Right atrium auricular region (tissue), 2 donors: ENCODE measurements around the gene HEY2. TPM values are rescaled to one million over a fixed set of nuclear protein-coding genes. Genes with fewer than 3 reads are reported as not detected.

Experiments
- DNase-seq: peaks from one replicate; pipeline ENCODE4 v3.0.0-alpha.2; 2019; ENCODE audit warnings: low spot score
- H3K27ac ChIP-seq, 2 donors: fragments of 200-600 bp; sonication (generic); 1 replicate in 1 of 2; 2 replicates in 1 of 2; pipeline ENCODE4 v1.5.1; 2016 to 2019
- H3K27me3 ChIP-seq, 2 donors: fragments of 200-600 bp; sonication (generic); one replicate each; pipeline versions ENCODE4 v1.5.1 to v1.6.0; 2017 to 2019
- H3K36me3 ChIP-seq: fragments of 200-600 bp; sonication (generic); one replicate; pipeline ENCODE4 v1.5.1; 2016
- H3K4me1 ChIP-seq, 2 donors: fragments of 200-600 bp; sonication (generic); one replicate each; pipeline versions ENCODE4 v1.5.1 to v1.6.0; 2017 to 2019
- H3K4me3 ChIP-seq, 2 donors: fragments of 200-600 bp; sonication (generic); 1 replicate in 1 of 2; 2 replicates in 1 of 2; pipeline ENCODE4 v1.5.1; 2017 to 2019; ENCODE audit warnings: mild to moderate bottlenecking in 1 of 2, moderate library complexity in 1 of 2
- H3K9me3 ChIP-seq, 2 donors: fragments of 200-600 bp; sonication (generic); one replicate each; pipeline ENCODE4 v1.5.1; 2019
- CTCF ChIP-seq, 2 donors: fragments of 200-600 bp; sonication (generic); IDR thresholded peaks; one replicate each; pipeline ENCODE4 v1.5.1; 2019; ENCODE audit warnings: antibody characterized with exemption in 2 of 2
- total RNA-seq, 2 donors: library from RNA; depleted of rRNA; stranded (reverse); fragments of >200 nt; gene quantifications; one replicate each; pipeline ENCODE4 v1.1.0, GENCODE V29; 2016

Gene HEY2
- total RNA-seq, 2 donors from 2014 or later: 1.8 to 2.7 TPM

- Histone ChIP-seq H3K9me3 (no peaks in the 10 kb centered on the region), H3K27ac (peak overlapping the region; percentile 86 to 87), H3K36me3 (no peaks in the 10 kb centered on the region), H3K27me3 (no peaks in the 10 kb centered on the region), H3K4me1 (peaks cover 0 to 19% of the 10 kb centered on the region in 2 donors), H3K4me3 (peak overlapping the region in 1 of 2 donors; percentile 73)
- no peak for TF ChIP-seq CTCF (IDR thresholded peaks at IDR 0.05)
- no peak for DNase-seq
Measured at GRCh38 chr6:125746019-125746414, 3.4 kb upstream of the HEY2 start.

DNA sequence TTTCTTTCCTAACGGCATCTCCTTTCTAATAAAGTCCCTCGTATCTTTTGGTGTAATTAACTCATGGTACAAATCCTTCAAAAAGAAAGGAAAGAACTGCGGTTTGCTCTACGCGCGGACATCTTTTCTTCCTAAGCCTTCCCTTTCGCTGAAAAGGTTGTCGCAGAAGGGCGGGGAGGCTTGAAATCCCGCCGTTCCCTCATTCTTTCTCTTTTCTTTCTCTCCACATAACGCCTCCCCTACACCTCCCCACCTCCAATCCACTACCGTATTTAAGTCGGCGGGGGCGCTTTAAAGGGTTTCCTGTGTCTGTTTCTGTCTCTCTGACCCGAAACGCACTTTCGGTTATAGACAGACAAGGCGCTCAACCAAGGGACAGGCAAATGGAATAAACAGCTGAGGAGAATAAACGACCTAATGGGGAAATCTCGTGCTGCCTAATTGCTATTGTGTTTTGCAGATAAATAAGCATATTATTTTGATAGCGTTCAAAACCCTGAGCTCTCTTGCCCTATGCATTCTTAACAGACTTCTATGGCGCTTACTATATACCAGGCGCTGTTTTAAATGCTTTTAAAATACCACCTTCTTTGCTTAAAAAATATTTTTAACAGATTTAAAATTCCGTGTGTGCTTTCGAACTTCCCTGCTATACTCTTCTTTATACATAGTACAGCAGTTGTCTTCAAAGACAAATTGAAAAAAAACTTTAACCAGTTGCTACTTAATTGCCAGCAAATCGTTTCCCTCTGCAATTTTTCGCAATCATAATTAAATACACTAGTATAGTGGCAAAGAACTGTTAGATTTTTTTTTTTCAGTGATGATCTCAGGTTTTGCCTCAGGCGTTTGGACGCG is 2.5 kb upstream of the HEY2 start:
- DNase-seq: peak; percentile 82
- no peaks in the 10 kb centered on the region for H3K27me3 ChIP-seq
- no peak for TF ChIP-seq CTCF (IDR thresholded peaks at IDR 0.05)
- H3K36me3 ChIP-seq: no peaks in the 10 kb centered on the region
- H3K4me1 ChIP-seq: peaks cover 0 to 19% of the 10 kb centered on the region in 2 donors
- H3K9me3 ChIP-seq: no peaks in the 10 kb centered on the region
- peak overlapping the region; percentile 86 to 87 for H3K27ac ChIP-seq
- peak overlapping the region; percentile 66 to 73 for H3K4me3 ChIP-seq

DNA sequence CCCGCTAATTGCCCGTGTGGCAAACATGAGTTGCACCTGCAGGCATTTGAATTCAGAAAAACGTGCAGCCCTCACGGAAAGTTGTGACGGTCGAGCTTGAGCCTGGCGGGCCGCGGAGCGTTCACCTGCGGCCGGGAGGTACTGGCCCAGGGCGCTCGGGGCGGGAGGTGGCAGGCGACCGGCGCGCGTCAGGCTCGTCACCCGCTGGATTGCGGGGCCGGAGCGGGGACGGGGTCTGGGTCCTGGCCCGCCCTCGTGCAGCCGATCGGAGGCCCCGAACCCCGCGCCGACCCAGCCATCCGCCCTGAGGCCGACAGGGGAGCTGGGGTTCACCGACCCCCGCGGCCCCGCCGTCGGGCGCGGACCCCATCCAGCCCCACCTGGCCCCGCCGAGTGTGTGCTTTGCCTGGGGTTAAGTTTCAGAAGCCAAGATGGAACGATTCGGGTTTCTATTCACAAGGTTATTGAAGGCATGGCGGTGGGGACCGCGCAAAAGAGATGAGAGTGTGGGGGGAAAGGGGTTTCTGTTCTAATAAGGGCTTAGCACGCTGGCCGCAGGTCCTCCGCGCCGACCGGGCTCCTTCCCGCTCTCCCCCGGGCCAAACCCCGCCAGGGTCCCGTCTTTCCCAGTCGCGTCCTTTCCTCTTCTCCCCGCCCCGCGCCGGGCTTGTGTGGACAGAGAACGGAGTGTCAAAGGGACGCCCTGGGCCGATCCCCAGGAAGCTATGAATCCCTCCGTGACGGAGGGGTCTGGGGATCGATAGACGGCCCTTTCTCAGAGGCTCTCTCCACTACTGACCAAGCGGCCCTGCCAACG is 1.6 kb upstream of the HEY2 start:
- Histone ChIP-seq H3K27ac (peak overlapping the region; percentile 86 to 87), H3K27me3 (no peaks in the 10 kb centered on the region), H3K4me3 (peak overlapping the region; percentile 66 to 73), H3K4me1 (peaks cover 0 to 19% of the 10 kb centered on the region in 2 donors), H3K36me3 (no peaks in the 10 kb centered on the region), H3K9me3 (no peaks in the 10 kb centered on the region)
- no peak for DNase-seq
- no peak for TF ChIP-seq CTCF (IDR thresholded peaks at IDR 0.05)

DNA sequence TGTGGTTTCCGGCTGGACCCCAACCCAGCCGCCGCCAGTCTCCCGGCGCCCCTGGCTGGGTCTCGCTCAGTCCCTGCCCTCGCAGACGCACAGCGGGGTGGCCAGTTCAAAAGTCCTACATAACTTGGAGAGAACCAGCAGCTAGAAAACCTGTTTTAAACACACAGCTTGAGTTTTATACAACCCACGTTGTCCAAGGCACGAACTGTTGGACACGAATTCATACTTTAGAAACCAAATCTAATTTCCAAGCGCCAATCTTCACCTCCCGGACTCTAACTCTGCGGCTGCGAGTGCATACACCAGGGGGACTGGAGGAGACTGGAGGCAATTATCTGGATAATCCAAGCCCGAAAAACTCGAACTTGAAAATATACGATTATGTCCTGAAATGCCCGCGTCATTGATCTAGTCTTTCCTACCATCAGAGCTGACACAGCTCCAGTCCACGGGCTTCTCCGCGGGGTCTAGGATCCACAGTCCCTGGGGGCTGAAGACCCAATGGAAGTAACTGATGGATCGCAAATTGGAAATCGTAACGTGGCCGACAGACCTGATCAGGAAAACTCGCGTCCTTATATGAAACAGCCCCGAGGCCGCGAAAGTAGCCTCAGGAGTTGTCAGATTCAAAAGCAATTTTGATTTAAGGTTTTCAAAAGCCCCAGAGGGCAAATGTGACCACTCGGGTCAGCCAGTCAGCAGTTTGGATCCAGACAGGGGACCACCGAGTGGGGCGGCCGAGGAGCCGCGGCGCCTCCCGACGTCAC is 843 bp upstream of the HEY2 start:
- Histone ChIP-seq H3K27ac (peak overlapping the region; percentile 86 to 87), H3K27me3 (no peaks in the 10 kb centered on the region), H3K9me3 (no peaks in the 10 kb centered on the region), H3K4me3 (peak overlapping the region; percentile 66 to 73), H3K36me3 (no peaks in the 10 kb centered on the region), H3K4me1 (peaks cover 0 to 19% of the 10 kb centered on the region in 2 donors)
- DNase-seq: no peak
- no peak for TF ChIP-seq CTCF (IDR thresholded peaks at IDR 0.05)

DNA sequence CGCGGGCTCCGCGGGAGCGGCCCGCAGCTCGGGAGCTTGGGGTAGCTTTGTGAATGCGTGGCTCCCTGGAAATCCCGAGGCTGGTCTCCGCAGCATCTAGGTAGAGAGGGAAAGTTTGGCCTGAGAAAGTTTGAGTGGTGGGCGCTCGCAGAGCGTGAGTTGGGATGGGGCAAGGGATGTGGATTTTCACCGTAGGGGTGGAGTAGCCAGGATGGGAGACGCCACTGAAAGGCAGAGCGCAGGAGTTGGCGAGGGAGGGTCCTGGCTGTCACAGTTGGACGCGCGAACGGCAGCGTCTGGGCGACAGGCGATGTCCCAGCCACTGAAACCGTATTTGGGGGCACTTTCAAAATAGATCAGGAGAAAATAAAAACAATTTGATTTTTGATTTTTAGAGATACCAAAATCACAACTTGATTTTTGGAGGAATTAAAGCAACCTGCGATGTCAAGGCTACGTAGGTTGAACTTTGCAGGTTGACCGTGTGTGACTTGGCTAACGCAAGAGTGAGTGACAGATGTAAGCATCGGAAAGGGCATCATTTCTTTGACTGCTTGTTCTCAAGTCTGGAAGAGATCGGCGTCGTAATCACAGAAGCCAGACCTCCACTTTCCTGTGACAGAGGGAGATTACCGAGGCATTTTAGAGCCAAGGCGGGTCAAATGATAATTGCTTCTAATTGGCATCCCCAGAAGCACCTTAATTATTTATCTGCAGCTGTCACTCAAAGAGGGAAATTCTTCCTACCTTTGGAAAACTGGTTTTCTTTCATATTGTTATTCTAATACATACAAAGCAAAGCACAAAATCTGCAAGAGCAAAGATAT is 646 bp downstream of the HEY2 start:
- Histone ChIP-seq H3K27ac (peak overlapping the region; percentile 86 to 87), H3K36me3 (no peaks in the 10 kb centered on the region), H3K27me3 (no peaks in the 10 kb centered on the region), H3K4me3 (peak overlapping the region; percentile 66 to 73), H3K4me1 (peaks cover 0 to 19% of the 10 kb centered on the region in 2 donors), H3K9me3 (no peaks in the 10 kb centered on the region)
- DNase-seq: no peak
- no peak for TF ChIP-seq CTCF (IDR thresholded peaks at IDR 0.05)
